ENCODE measurements around the gene GAD1.

- TF ChIP-seq REST (IDR thresholded peaks at IDR 0.05; ENCODE audit: low read depth): no peak
- no peak for TF ChIP-seq RAD21 (IDR thresholded peaks at IDR 0.05; ENCODE audit: low read depth)
- no peak for TF ChIP-seq TCF12 (IDR thresholded peaks at IDR 0.05; ENCODE audit: low read depth)
- TF ChIP-seq EP300 (IDR thresholded peaks at IDR 0.05; ENCODE audit: borderline replicate concordance): no peak
- TF ChIP-seq YY1 (IDR thresholded peaks at IDR 0.05; ENCODE audit: low read depth): no peak
- no peak for TF ChIP-seq TEAD4 (IDR thresholded peaks at IDR 0.05)
- no peak for TF ChIP-seq MAX (IDR thresholded peaks at IDR 0.05)
- no peak for TF ChIP-seq CREB1 (IDR thresholded peaks at IDR 0.05; ENCODE audit: low read depth)
- TF ChIP-seq NFIC (IDR thresholded peaks at IDR 0.05): no peak
- TF ChIP-seq TAF1 (IDR thresholded peaks at IDR 0.05; ENCODE audit: low read depth): no peak
- no peak for TF ChIP-seq CEBPB (IDR thresholded peaks at IDR 0.05)
- TF ChIP-seq USF1 (IDR thresholded peaks at IDR 0.05): no peak
These were observed 33.6 kb downstream of the GAD1 start for GRCh38 chr2:170850251-170850650.
